A549 (cell line): ENCODE results near the gene SLC15A2. TPM values are rescaled to one million over a fixed set of nuclear protein-coding genes. Genes with fewer than 3 reads are reported as not detected.
A peak's percentile ranks its signal among the peaks of the same experiment; 100 is the strongest.

Experiments used
- ATAC-seq, 2 experiments: fragments of 200-7000 bp in 1 of 2; fragments of >200 bp in 1 of 2; cut with Nextera tagmentation in 1 of 2; cut with Tn5 transposase in 1 of 2; 3 replicates each; pipeline versions ENCODE4 v1.8.0 to v1.9.1; 2018 to 2020; ENCODE audit warnings: mild to moderate bottlenecking in 1 of 2, moderate library complexity in 1 of 2
- CTCF ChIA-PET: fragments of 300-600 bp; sonication (Branson Sonifier 250); formaldehyde crosslinking; extraction: SDS; loops from one replicate; lab custom pipeline; 2021; ENCODE audit warnings: antibody characterized with exemption, inconsistent platforms; lab: Yijun Ruan, JAX
- POLR2A ChIA-PET: fragments of 350-600 bp; formaldehyde crosslinking; extraction: SDS; loops from one replicate; lab custom pipeline; 2021; ENCODE audit warnings: antibody characterized with exemption, inconsistent platforms; lab: Yijun Ruan, JAX
- DNase-seq, 2 experiments: peaks; one replicate each; pipeline versions ENCODE4 v3.0.0 to v3.0.0-alpha.2; 2011 to 2016; ENCODE audit warnings: low read depth in 1 of 2, low spot score in 1 of 2
- FAIRE-seq: peaks from 2 replicates; lab custom pipeline; 2011; peaks lifted over from hg19 to GRCh38; lab: Jason Lieb, UNC
- H3K27ac ChIP-seq, 2 experiments: fragments of >200 bp; sonication (Bioruptor Twin); formaldehyde crosslinking; 3 replicates each; pipeline ENCODE4 v1.5.1; 2016 to 2017
- H3K4me1 ChIP-seq: fragments of >200 bp; sonication (Bioruptor Twin); formaldehyde crosslinking; 3 replicates; pipeline ENCODE4 v1.6.1; 2016
- H3K4me2 ChIP-seq: fragments of >200 bp; sonication (Bioruptor Twin); formaldehyde crosslinking; 3 replicates; pipeline ENCODE4 v1.6.1; 2016
- H3K4me3 ChIP-seq: fragments of >200 bp; sonication (Bioruptor Twin); formaldehyde crosslinking; 3 replicates; pipeline ENCODE4 v1.5.1; 2016
- H3K9me3 ChIP-seq: fragments of >200 bp; sonication (Bioruptor Twin); formaldehyde crosslinking; 3 replicates; pipeline ENCODE4 v1.6.1; 2016
- CBX2 ChIP-seq: fragments of 200-600 bp; sonication (generic); IDR thresholded peaks from 2 replicates; pipeline ENCODE4 v1.6.1; 2016; ENCODE audit warnings: low read depth, mild to moderate bottlenecking, borderline replicate concordance
- CHD4 ChIP-seq: fragments of 200-600 bp; sonication (generic); IDR thresholded peaks from 2 replicates; pipeline ENCODE4 v1.6.1; 2016; ENCODE audit warnings: antibody characterized with exemption, mild to moderate bottlenecking, borderline replicate concordance
- EHF ChIP-seq: fragments of 250-450 bp; sonication (Bioruptor Pico); IDR thresholded peaks from 2 replicates; pipeline ENCODE4 v1.5.0; 2020; ENCODE audit warnings: mild to moderate bottlenecking
- ESRRA ChIP-seq: fragments of 150-350 bp; IDR thresholded peaks from 2 replicates; pipeline ENCODE4 v1.6.1; 2014; ENCODE audit warnings: mild to moderate bottlenecking, low read length, borderline replicate concordance
- FOSB ChIP-seq: fragments of 250-450 bp; sonication (Bioruptor Pico); IDR thresholded peaks from 2 replicates; pipeline ENCODE4 v1.5.0; 2020; ENCODE audit warnings: mild to moderate bottlenecking, moderate library complexity
- FOXS1 ChIP-seq: fragments of 250-450 bp; sonication (Bioruptor Pico); IDR thresholded peaks from 2 replicates; pipeline ENCODE4 v1.5.0; 2020; ENCODE audit warnings: mild to moderate bottlenecking, moderate library complexity
- GATA3 ChIP-seq: IDR thresholded peaks from 2 replicates; pipeline ENCODE4 v1.6.1; 2012; ENCODE audit warnings: borderline replicate concordance
- JUN ChIP-seq, 2 experiments: fragments of >200 bp; sonication (Bioruptor Twin); formaldehyde crosslinking; IDR thresholded peaks; 2 replicates in 1 of 2; 3 replicates in 1 of 2; pipeline ENCODE4 v1.6.1; 2016 to 2017
- JUNB ChIP-seq: fragments of >200 bp; sonication (Bioruptor Twin); formaldehyde crosslinking; IDR thresholded peaks from 2 replicates; pipeline ENCODE4 v1.6.1; 2016
- KDM5A ChIP-seq: fragments of 200-600 bp; sonication (generic); IDR thresholded peaks from 2 replicates; pipeline ENCODE4 v1.6.1; 2016; ENCODE audit warnings: antibody characterized with exemption, mild to moderate bottlenecking
- PHF8 ChIP-seq: fragments of 200-600 bp; sonication (generic); IDR thresholded peaks from 2 replicates; pipeline ENCODE4 v1.6.1; 2016; ENCODE audit warnings: low read depth, mild to moderate bottlenecking, antibody characterized with exemption, moderate library complexity, borderline replicate concordance
- RAD21 ChIP-seq, 2 experiments: fragments of >200 bp in 1 of 2; sonication (Bioruptor Twin) in 1 of 2; formaldehyde crosslinking in 1 of 2; IDR thresholded peaks in 1 of 2; conservative IDR thresholded peaks in 1 of 2; 2 replicates in 1 of 2; 3 replicates in 1 of 2; pipeline ENCODE4 v1.6.1; 2012 to 2018; ENCODE audit warnings: inconsistent platforms in 1 of 2
- RCOR1 ChIP-seq: fragments of 150-350 bp; IDR thresholded peaks from 2 replicates; pipeline ENCODE4 v1.6.1; 2014; ENCODE audit warnings: antibody characterized with exemption, low read length, low read depth
- WGBS: methylation state at CpG from one replicate; pipeline ENCODE4 v1.1.6; 2017; ENCODE audit errors: missing lambda C conversion rate; 5-methylcytosine and 5-hydroxymethylcytosine counted together
- polyA plus RNA-seq, 4 experiments: library from polyadenylated mRNA; depleted of rRNA in 3 of 4; stranded (reverse); fragments of >200 nt; fragmentation: RNase III in 1 of 4; extraction: RNeasy Plus Mini Kit Qiagen cat#74134 plus additional on column Dnase treatment in 1 of 4; gene quantifications; 2 replicates in 3 of 4; 3 replicates in 1 of 4; pipeline ENCODE4 v1.2.3, GENCODE V29; 2011 to 2017
- TF ChIP-seq, protein P1 (sequence below): IDR thresholded peaks from 2 replicates; pipeline ENCODE4 v1.6.1; 2012
- TF ChIP-seq, protein P2 (sequence below): fragments of >200 bp; sonication (Bioruptor Twin); formaldehyde crosslinking; IDR thresholded peaks from 3 replicates; pipeline ENCODE4 v1.6.1; 2016
- TF ChIP-seq, protein P3 (sequence below): IDR thresholded peaks from 2 replicates; pipeline ENCODE4 v1.6.1; 2012
- TF ChIP-seq, protein P4 (sequence below): fragments of 250-450 bp; sonication (Bioruptor Pico); IDR thresholded peaks from 2 replicates; pipeline ENCODE4 v1.5.0; 2020; ENCODE audit warnings: low read depth, mild to moderate bottlenecking, moderate library complexity

The SLC15A2 gene
- polyA plus RNA-seq, 2 of the 4 experiments (the other 2 are of a cell fraction) = 0.18 to 0.63 TPM

DNA sequence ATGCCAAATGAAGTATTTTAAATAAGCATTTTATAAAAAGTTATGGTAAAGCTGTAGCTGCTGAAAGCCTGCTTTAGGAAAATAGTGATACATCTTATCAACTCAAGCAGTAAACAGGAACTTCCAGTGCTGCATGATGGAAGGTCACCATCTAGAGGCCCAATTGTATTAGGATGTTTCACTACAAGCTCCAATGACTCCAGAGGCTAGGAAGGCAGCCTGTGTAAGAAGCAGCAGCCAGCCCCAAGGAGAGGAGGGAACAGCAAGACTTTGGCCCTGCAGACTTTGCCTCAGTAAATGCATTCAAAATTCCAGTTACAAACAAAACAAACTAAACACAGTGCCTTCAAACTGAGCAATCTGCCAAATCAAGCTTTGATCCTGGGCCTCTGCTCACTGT lies 95.7 kb downstream of the SLC15A2 start:
- H3K4me2 ChIP-seq = no peak overlapping the region
- no peak overlapping the region for H3K4me3 ChIP-seq
- ATAC-seq (no peak), FAIRE-seq (no peak), DNase-seq (peak in 1 of 2 experiments; percentile 34)
- H3K9me3 ChIP-seq = no peaks in the 10 kb centered on the region
- no peaks in the 10 kb centered on the region for H3K4me1 ChIP-seq
- TF ChIP-seq, protein P1, sequence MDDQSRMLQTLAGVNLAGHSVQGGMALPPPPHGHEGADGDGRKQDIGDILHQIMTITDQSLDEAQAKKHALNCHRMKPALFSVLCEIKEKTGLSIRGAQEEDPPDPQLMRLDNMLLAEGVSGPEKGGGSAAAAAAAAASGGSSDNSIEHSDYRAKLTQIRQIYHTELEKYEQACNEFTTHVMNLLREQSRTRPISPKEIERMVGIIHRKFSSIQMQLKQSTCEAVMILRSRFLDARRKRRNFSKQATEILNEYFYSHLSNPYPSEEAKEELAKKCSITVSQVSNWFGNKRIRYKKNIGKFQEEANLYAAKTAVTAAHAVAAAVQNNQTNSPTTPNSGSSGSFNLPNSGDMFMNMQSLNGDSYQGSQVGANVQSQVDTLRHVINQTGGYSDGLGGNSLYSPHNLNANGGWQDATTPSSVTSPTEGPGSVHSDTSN = no peak
- no peak for TF ChIP-seq CHD4
- no peak for TF ChIP-seq RAD21 (conservative IDR thresholded peaks at IDR 0.05 in 1 of 2, IDR thresholded peaks at IDR 0.05 in 1 of 2)
- TF ChIP-seq GATA3 = no peak
- no peak for TF ChIP-seq JUN (IDR thresholded peaks at IDR 0.05)
- no peak for TF ChIP-seq RCOR1
- TF ChIP-seq, protein P2, sequence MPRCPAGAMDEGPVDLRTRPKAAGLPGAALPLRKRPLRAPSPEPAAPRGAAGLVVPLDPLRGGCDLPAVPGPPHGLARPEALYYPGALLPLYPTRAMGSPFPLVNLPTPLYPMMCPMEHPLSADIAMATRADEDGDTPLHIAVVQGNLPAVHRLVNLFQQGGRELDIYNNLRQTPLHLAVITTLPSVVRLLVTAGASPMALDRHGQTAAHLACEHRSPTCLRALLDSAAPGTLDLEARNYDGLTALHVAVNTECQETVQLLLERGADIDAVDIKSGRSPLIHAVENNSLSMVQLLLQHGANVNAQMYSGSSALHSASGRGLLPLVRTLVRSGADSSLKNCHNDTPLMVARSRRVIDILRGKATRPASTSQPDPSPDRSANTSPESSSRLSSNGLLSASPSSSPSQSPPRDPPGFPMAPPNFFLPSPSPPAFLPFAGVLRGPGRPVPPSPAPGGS = no peak
- no peak for TF ChIP-seq PHF8
- no peak for TF ChIP-seq CBX2
- CTCF ChIA-PET = no interaction called here
- no peak overlapping the region for H3K27ac ChIP-seq
- POLR2A ChIA-PET = interaction anchor here (0.6 kb wide), 1 partner anchor 10 kb away, joined by 3 read pairs; no protein-coding TSS in a partner anchor

DNA sequence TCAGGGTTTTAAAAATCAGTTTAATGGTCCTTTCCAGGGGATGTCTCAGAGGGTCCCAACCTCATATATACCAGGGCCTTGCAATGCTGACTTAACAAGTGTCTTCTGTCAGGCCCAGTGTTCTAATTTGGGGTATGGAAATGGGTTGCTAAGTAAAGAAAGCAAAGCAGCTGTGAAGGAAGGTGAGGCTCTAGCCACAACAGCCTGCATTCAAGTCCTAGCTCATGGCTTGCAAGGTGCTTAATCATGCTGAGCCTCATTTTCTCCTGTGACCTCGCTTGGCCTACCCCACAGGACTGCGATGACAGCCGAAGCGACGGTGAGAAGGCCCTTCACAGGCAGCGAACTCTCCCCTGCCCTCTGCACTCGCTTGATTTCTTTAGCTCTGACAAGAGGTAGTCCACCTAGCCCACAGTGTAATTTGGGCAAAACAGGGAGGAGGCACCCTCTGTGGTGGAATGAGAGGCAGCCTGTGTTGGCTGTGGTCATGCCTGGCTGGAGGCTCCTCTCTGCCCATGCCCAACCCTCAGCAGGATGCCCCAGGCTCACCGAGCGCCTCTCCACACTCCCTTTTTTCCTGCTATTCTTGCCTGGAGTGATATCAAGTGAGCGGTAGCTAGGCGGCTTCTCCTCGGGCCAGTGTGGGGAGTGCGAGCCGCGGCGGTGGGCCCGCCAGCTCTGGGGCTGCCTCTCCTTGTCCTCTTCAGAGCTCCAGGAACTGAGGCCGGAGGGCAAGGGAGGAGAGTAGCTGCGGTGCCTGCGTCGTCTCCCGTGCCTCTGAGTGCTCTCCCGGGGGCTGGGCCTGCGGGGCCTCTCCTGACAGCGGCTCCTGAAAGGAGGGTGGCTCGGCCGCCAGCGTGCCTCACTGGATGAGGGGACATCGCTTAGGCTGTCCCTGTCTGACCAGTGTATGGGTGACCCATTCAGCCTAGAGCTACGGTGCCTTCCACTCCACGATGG lies 98.7 kb downstream of the SLC15A2 start:
- CTCF ChIA-PET = no interaction called here
- no peak for ATAC-seq
- WGBS = 94% methylated on average over 16 of the region's 31 CpGs

More for the DNA sequence above, 98.7 kb downstream of the SLC15A2 start:
- H3K9me3 ChIP-seq = no peaks in the 10 kb centered on the region
- no peak overlapping the region for H3K4me3 ChIP-seq
- TF ChIP-seq FOXS1 (CRISPR knock-in tag) = no peak
- TF ChIP-seq EHF (CRISPR knock-in tag) = no peak
- TF ChIP-seq JUNB = no peak
- no peak for TF ChIP-seq ESRRA
- TF ChIP-seq PHF8 = no peak
- TF ChIP-seq KDM5A = no peak
- TF ChIP-seq, protein P2 = no peak
- TF ChIP-seq, protein P3, sequence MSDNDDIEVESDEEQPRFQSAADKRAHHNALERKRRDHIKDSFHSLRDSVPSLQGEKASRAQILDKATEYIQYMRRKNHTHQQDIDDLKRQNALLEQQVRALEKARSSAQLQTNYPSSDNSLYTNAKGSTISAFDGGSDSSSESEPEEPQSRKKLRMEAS = no peak
- TF ChIP-seq, protein P4, sequence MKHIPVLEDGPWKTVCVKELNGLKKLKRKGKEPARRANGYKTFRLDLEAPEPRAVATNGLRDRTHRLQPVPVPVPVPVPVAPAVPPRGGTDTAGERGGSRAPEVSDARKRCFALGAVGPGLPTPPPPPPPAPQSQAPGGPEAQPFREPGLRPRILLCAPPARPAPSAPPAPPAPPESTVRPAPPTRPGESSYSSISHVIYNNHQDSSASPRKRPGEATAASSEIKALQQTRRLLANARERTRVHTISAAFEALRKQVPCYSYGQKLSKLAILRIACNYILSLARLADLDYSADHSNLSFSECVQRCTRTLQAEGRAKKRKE (CRISPR knock-in tag) = no peak
- no peak for TF ChIP-seq FOSB (CRISPR knock-in tag)
- DNase-seq (no peak), FAIRE-seq (no peak)
- POLR2A ChIA-PET = no interaction called here
- no peak overlapping the region for H3K27ac ChIP-seq
- H3K4me2 ChIP-seq = no peak overlapping the region
- H3K4me1 ChIP-seq = no peaks in the 10 kb centered on the region

Other genes starting within 250 kb of the SLC15A2 start
- 0.12 and 0.49 TPM in 2 replicates for gene HCLS1, start 233.5 kb upstream of the SLC15A2 start, polyA plus RNA-seq (2011; rRNA removed)
- 0.09 to 0.24 TPM (median 0.14 TPM) in 3 replicates for gene HCLS1, start 233.5 kb upstream of the SLC15A2 start, polyA plus RNA-seq (2017; fragmentation: RNase III; extraction: RNeasy Plus Mini Kit Qiagen cat#74134 plus additional on column Dnase treatment)
- gene GOLGB1, start 144.7 kb upstream of the SLC15A2 start, polyA plus RNA-seq (2011; rRNA removed) = 27.0 and 29.4 TPM in 2 replicates
- 11.9 to 13.0 TPM (median 12.3 TPM) in 3 replicates for gene GOLGB1, start 144.7 kb upstream of the SLC15A2 start, polyA plus RNA-seq (2017; fragmentation: RNase III; extraction: RNeasy Plus Mini Kit Qiagen cat#74134 plus additional on column Dnase treatment)
- 28.2 and 34.3 TPM in 2 replicates for gene IQCB1, start 59.3 kb upstream of the SLC15A2 start, polyA plus RNA-seq (2011; rRNA removed)
- gene IQCB1, start 59.3 kb upstream of the SLC15A2 start, polyA plus RNA-seq (2017; fragmentation: RNase III; extraction: RNeasy Plus Mini Kit Qiagen cat#74134 plus additional on column Dnase treatment) = 19.8 to 22.9 TPM (median 22.1 TPM) in 3 replicates
- 6.1 and 7.4 TPM in 2 replicates for gene EAF2, start 59.2 kb upstream of the SLC15A2 start, polyA plus RNA-seq (2011; rRNA removed)
- gene EAF2, start 59.2 kb upstream of the SLC15A2 start, polyA plus RNA-seq (2017; fragmentation: RNase III; extraction: RNeasy Plus Mini Kit Qiagen cat#74134 plus additional on column Dnase treatment) = 3.6 to 4.3 TPM (median 4.1 TPM) in 3 replicates
- not detected in 2 replicates for gene ILDR1, start 127.8 kb downstream of the SLC15A2 start, polyA plus RNA-seq (2011; rRNA removed)
- gene ILDR1, start 127.8 kb downstream of the SLC15A2 start, polyA plus RNA-seq (2017; fragmentation: RNase III; extraction: RNeasy Plus Mini Kit Qiagen cat#74134 plus additional on column Dnase treatment) = not detected in 3 replicates
- gene CD86, start 161.0 kb downstream of the SLC15A2 start, polyA plus RNA-seq (2011; rRNA removed) = 0.12 TPM in 1 of 2 replicates, not detected in the other
- gene CD86, start 161.0 kb downstream of the SLC15A2 start, polyA plus RNA-seq (2017; fragmentation: RNase III; extraction: RNeasy Plus Mini Kit Qiagen cat#74134 plus additional on column Dnase treatment) = not detected in 3 replicates